Endothelial cell of umbilical vein (primary cell): ENCODE measurements around the gene PSENEN. TPM values are rescaled to one million over a fixed set of nuclear protein-coding genes. Genes with fewer than 3 reads are reported as not detected.

ENCODE experiments used
- BruUV-seq: library from RNA; stranded (reverse); fragments of 400-500 nt; replicated peaks from 2 replicates; lab custom pipeline; 2021; lab: Mats Ljungman, UMichigan
- CTCF ChIA-PET: fragments of 300-600, 350-600 bp; sonication (Branson Sonifier 250); formaldehyde crosslinking; loops from one replicate; lab custom pipeline; 2021; ENCODE audit warnings: antibody characterized with exemption, inconsistent platforms; lab: Charles Lee
- POLR2A ChIA-PET: fragments of 300-600, 350-600 bp; sonication (Branson Sonifier 250); formaldehyde crosslinking; loops from one replicate; lab custom pipeline; 2021; ENCODE audit warnings: antibody characterized with exemption, inconsistent platforms; lab: Charles Lee
- DNase-seq: peaks from one replicate; pipeline ENCODE4 v3.0.0-alpha.2; 2011; ENCODE audit warnings: low read depth, low spot score
- FAIRE-seq: peaks from 2 replicates; lab custom pipeline; 2011; peaks lifted over from hg19 to GRCh38; lab: Jason Lieb, UNC
- H2AFZ ChIP-seq: 2 replicates; pipeline ENCODE4 v1.6.0; 2012; ENCODE audit warnings: low read depth, low read length, control low read depth, inconsistent platforms
- H3K27ac ChIP-seq: 2 replicates; pipeline ENCODE4 v1.5.1; 2011; ENCODE audit warnings: low read depth, mild to moderate bottlenecking, control low read depth, low read length, moderate library complexity; ENCODE audit not compliant: insufficient read depth
- H3K27me3 ChIP-seq, 2 experiments: 2 replicates each; pipeline versions ENCODE4 v1.6.0 to v1.6.1; 2011; ENCODE audit warnings: low read length in 2 of 2, mixed read lengths in 1 of 2; ENCODE audit not compliant: control insufficient read depth in 2 of 2, insufficient read depth in 2 of 2
- H3K36me3 ChIP-seq, 2 experiments: 2 replicates in 1 of 2; 3 replicates in 1 of 2; pipeline ENCODE4 v1.5.1; 2011; ENCODE audit warnings: low read length in 2 of 2, mild to moderate bottlenecking in 1 of 2, moderate library complexity in 1 of 2; ENCODE audit not compliant: control insufficient read depth in 2 of 2, insufficient read depth in 2 of 2; ENCODE audit errors: extremely low read depth in 1 of 2
- H3K4me1 ChIP-seq: 3 replicates; pipeline ENCODE4 v1.5.1; 2011; ENCODE audit warnings: mild to moderate bottlenecking, low read length; ENCODE audit not compliant: control insufficient read depth, insufficient read depth; ENCODE audit errors: extremely low read depth
- H3K4me2 ChIP-seq: 2 replicates; pipeline ENCODE4 v1.6.1; 2011; ENCODE audit warnings: low read length, control low read depth, mixed read lengths; ENCODE audit not compliant: insufficient read depth
- H3K4me3 ChIP-seq, 3 experiments: fragments of 200-600 bp in 1 of 3; sonication (generic), shearing (Covaris generic) in 1 of 3; replicated peaks in 1 of 3; 2 replicates each; pipeline ENCODE4 v1.5.1; 2011 to 2016; ENCODE audit warnings: control low read depth in 3 of 3, low read length in 3 of 3, mild to moderate bottlenecking in 2 of 3, inconsistent platforms in 1 of 3, low read depth in 1 of 3, moderate library complexity in 1 of 3; ENCODE audit not compliant: insufficient read depth in 1 of 3
- H3K79me2 ChIP-seq: 2 replicates; pipeline ENCODE4 v1.6.0; 2012; ENCODE audit warnings: low read length, inconsistent platforms; ENCODE audit not compliant: control insufficient read depth, insufficient read depth
- H3K9ac ChIP-seq: replicated peaks from 2 replicates; pipeline ENCODE3; 2011; ENCODE audit warnings: low read length, control low read depth; ENCODE audit not compliant: insufficient read depth; ENCODE audit errors: extremely low read depth
- H3K9me1 ChIP-seq: replicated peaks from 3 replicates; pipeline ENCODE4 v1.6.0; 2011; ENCODE audit warnings: mild to moderate bottlenecking, low read length; ENCODE audit not compliant: control insufficient read depth, insufficient read depth; ENCODE audit errors: extremely low read depth
- H3K9me3 ChIP-seq: replicated peaks from 2 replicates; pipeline ENCODE4 v1.5.1; 2012; ENCODE audit warnings: low read length, inconsistent platforms; ENCODE audit not compliant: control insufficient read depth, insufficient read depth
- H4K20me1 ChIP-seq: replicated peaks from 2 replicates; pipeline ENCODE3; 2011; ENCODE audit warnings: mild to moderate bottlenecking, low read length; ENCODE audit not compliant: control insufficient read depth, insufficient read depth; ENCODE audit errors: extremely low read depth
- CTCF ChIP-seq, 2 donors: IDR thresholded peaks; 1 replicate in 1 of 2; 2 replicates in 1 of 2; pipeline ENCODE4 v1.5.1; 2011; ENCODE audit warnings: low read length in 2 of 2, mild to moderate bottlenecking in 2 of 2, moderate library complexity in 2 of 2, control low read depth in 1 of 2, inconsistent platforms in 1 of 2, low read depth in 1 of 2; ENCODE audit not compliant: insufficient read depth in 1 of 2; ENCODE audit errors: extremely low read depth in 1 of 2
- EZH2 ChIP-seq: IDR thresholded peaks from 2 replicates; pipeline ENCODE4 v1.6.1; 2012; ENCODE audit warnings: borderline replicate concordance, low read depth, mild to moderate bottlenecking, moderate library complexity, low read length, inconsistent platforms; ENCODE audit not compliant: severe bottlenecking
- FOS ChIP-seq: IDR thresholded peaks from 2 replicates; pipeline ENCODE4 v1.6.1; 2011; ENCODE audit warnings: mild to moderate bottlenecking, low read length, moderate library complexity, borderline replicate concordance; ENCODE audit not compliant: insufficient read depth
- GATA2 ChIP-seq: IDR thresholded peaks from 2 replicates; pipeline ENCODE4 v1.7.0; 2011; ENCODE audit warnings: low read depth, mild to moderate bottlenecking, moderate library complexity, mixed read lengths, low read length; ENCODE audit not compliant: insufficient read length, insufficient read depth
- JUN ChIP-seq: IDR thresholded peaks from 2 replicates; pipeline ENCODE4 v1.6.1; 2011; ENCODE audit warnings: borderline replicate concordance, low read depth; ENCODE audit not compliant: insufficient read length, insufficient read depth
- MYC ChIP-seq: IDR thresholded peaks from one replicate; pipeline ENCODE4 v1.6.1; 2011; ENCODE audit warnings: mild to moderate bottlenecking, low read depth, low read length
- POLR2A ChIP-seq: IDR thresholded peaks from 2 replicates; pipeline ENCODE4 v1.6.1; 2012; ENCODE audit warnings: low read depth, mild to moderate bottlenecking, control low read depth, low read length
- dilution Hi-C: fragments of 300-500 bp; cut with MboI; formaldehyde crosslinking; loops from one replicate; pipeline ENCODE4 v1.15.0; 2019; ENCODE audit warnings: low sequenced_read_pairs; ENCODE audit not compliant: extremely low pct_ligation_motif_present
- intact Hi-C: fragments of 100-400 bp; cut with micrococcal nuclease; formaldehyde crosslinking; loops from one replicate; pipeline ENCODE4 v1.10.0; 2022
- polyA plus RNA-seq, 4 experiments: library from polyadenylated mRNA; depleted of rRNA in 3 of 4; stranded (reverse) in 3 of 4; unstranded in 1 of 4; fragments of >200 nt; gene quantifications; 2 replicates each; pipeline versions ENCODE4 v1.2.1 to v1.2.3, GENCODE V29; 2011 to 2012; ENCODE audit warnings: missing spikeins in 1 of 4
- total RNA-seq: library from RNA; stranded (reverse); gene quantifications from 2 replicates; pipeline ENCODE4 v1.2.3, GENCODE V29; 2021

PSENEN gene
- total and polyA plus RNA-seq, 2 donors (not counting 3 experiments of a cell fraction or from before 2014, with no cell fraction given): 60.0 to 70.1 TPM

DNA sequence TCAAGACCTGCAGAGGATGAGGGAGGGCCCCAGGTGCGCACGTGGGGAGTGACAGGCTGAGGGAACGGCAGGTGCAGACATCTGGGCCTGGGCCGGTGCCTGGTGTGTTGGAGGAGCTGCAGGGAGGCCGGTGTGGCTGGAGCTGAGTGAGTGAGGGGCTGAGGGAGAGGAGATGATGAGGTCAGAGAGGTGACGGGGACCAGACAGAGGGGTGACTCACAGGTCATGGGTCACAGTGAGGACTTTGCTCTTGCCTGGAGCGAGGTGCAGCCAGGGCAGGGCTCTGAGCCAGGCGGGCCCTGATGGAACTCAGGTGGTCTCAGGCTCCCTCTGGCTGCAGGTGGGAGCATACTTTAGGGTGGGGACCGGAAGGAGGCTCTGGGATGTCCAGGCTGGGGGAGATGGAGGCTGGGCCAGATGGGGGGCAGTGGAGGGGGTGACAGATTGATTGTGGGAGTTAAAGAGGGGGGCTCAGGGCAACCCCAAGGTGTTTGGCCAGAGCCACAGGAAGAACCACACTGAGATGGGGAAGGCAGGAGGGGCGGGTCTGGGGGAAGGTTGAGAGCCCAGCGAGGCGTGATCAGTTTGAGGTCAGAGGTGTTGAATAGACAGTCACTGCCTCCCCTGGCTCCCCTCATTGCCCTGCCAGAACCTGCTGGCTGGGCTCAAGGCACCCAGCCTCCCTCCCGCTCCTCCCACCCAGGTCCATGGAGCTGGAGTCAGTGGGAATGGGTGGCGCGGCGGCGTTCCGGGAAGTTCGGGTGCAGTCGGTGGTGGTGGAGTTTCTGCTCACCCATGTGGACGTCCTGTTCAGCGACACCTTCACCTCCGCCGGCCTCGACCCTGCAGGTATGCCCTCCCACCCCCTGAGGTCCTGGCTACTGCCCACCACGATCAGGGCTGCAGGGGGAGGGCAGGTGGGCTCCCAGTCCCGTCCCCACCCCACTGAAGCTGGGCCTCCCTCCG is 38.3 kb downstream of the PSENEN start:
- TF ChIP-seq EZH2: no peak
- peak; percentile 15 for TF ChIP-seq JUN
- no peak for TF ChIP-seq FOS
- TF ChIP-seq MYC: no peak
- no peak for TF ChIP-seq CTCF (IDR thresholded peaks at IDR 0.05; ENCODE audit: extremely low read depth in 1 of 2, insufficient read depth in 1 of 2, low read depth in 1 of 2, low read length in 2 of 2)
- TF ChIP-seq POLR2A: no peak
- TF ChIP-seq GATA2: no peak
- no peaks in the 10 kb centered on the region for H3K27me3 ChIP-seq
- no peaks in the 10 kb centered on the region for H3K79me2 ChIP-seq
- DNase-seq (no peak), FAIRE-seq (no peak)
- ChIA-PET POLR2A (no interaction called here), CTCF (interaction anchor here (0.6 kb wide), 1 partner anchor 121 kb away, joined by 4 read pairs; no protein-coding TSS in a partner anchor)
- H3K9me1 ChIP-seq: no peaks in the 10 kb centered on the region
- H3K27ac ChIP-seq: no peak overlapping the region
- H3K36me3 ChIP-seq: peaks cover 0 to 4% of the 10 kb centered on the region in 2 experiments
- H3K4me2 ChIP-seq: no peak overlapping the region
- no peak overlapping the region for H3K9ac ChIP-seq
- no peak overlapping the region for H2AFZ ChIP-seq
- intact Hi-C loops: no loop called here
- no peaks in the 10 kb centered on the region for H4K20me1 ChIP-seq
- BruUV-seq: no TSS peak
- no peaks in the 10 kb centered on the region for H3K4me1 ChIP-seq
- no peaks in the 10 kb centered on the region for H3K9me3 ChIP-seq
- dilution Hi-C loops: no loop called here
- H3K4me3 ChIP-seq: no peak overlapping the region
